ENCODE measurements around the gene CTNNA3.
A peak's percentile ranks its signal among the peaks of the same experiment; 100 is the strongest.

CTNNA3 gene

GRCh38 chr10:66786709-66787108 is 909.3 kb downstream of the CTNNA3 start:
- no peak for DNase-seq

GRCh38 chr10:66784770-66785169 is 911.2 kb downstream of the CTNNA3 start:
- DNase-seq: no peak

GRCh38 chr10:66783316-66783715 is 912.7 kb downstream of the CTNNA3 start:
- no peak for DNase-seq

DNA sequence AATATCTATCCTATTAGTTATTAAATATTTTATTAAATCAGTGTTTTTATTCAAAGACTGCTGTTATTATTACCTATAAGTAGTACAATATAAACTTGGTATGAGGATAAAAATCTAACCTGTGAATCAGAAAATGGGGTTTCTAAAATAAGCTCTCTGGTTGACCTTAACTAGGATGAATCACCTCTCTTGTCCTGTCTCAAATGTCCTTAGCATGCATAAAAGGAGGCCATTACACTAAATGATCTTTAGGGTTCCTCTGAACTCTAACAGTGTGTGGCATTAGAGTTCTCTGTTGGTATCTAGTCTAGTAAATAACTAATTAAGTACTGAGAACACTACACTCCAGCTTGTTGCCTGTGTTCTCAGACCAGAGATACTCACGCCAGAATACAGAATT is 913.2 kb downstream of the CTNNA3 start:
- no peak for DNase-seq

DNA sequence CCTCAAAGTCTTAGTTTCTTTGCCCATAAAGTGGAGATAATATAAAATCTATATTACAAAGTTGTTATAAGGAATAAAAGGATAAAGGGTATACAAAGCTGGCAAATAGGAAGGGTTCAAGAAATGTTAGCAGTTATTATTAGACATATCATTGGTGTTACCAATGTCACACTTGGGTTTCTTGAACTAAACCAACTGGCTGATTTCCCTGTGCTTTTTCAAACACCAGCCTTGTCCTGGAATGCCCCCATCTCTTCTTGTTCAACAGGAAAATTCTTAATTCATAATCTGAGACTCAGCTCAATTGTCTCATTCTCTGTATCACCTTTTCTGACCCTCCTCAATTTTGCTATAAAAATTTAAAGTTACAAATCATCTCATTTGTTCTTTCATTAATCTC is 913.9 kb downstream of the CTNNA3 start:
- DNase-seq: no peak

DNA sequence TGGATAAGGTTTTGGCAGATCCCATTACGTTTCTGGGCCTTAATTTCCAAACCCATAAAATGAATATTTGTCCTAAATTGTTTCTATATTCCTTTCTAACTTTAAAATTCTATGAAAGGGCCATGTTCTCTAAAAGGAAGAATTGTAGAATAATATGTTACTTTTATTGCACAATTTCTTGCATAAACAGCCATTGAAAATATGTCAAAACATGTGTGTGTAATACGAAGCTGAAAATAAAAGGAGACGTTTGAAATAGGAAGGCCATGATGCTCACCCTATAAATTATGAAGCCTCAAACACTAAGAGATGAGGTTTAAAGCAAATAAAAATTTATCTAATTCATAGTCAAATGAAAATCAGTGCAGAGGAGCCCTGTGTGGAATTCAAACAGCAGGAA is 915.2 kb downstream of the CTNNA3 start:
- DNase-seq: no peak

DNA sequence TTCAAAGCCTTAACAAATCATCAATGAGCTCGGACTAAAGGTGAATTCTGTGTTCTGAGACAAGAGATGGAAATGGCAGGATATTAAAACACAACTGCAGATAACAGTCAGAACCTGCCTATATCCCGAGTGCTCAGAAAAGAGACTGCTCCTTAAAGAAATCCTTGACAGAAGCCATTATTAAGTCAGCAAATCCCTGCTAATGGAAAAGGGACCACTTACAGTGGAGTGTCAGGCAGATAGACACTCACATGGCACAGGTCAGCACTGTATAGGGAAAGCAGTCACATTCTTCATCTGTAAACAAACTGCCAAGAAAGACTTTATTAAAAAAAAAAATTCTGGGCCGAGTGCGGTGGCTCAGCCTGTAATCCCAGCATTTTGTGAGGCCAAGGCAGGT is 917.6 kb downstream of the CTNNA3 start:
- no peak for DNase-seq

GRCh38 chr10:66777665-66778064 is 918.3 kb downstream of the CTNNA3 start:
- no peak for DNase-seq

GRCh38 chr10:66773472-66773817 is 922.5 kb downstream of the CTNNA3 start:
- DNase-seq: no peak

DNA sequence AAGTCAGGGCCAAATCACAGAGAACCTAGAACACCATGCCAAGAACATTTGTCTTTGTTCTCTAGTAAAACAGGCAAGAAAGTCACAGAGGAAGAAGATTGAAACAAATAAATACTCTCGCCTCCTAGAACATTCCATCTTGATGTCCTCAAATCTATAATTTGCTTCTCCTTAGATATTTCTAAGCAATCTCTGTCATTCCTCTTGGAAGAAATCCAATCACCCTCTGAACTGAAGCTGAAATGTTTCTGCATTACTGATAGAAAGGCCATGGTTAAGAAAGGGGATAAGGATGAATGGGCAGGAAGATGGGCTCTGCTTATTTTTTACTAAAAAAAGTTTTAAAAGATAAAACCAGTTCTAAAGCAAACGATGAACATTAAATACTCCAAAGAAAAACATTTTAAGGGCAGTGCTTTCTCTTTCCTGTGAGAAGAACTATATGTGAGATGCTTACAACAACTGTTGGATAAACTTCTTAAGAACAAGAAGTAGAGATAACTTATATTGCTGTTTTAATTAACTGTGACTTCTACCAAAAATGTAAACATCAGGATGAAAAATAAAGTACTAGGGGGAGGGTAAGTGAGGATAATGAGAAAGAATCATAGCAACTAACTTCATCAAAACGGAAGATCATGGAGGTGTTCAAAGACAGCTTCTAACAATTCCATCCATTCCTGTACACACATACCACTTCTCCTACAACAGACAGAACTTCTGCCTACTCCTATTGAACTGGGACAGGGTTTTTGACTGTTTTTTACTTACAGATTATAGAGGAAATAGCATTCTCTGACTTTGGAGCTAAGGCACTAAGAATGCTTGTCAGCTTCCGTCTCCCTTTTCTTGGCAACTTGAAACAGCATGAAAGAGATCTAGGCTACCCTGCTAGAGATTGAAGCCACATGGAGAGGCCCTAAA is 923.2 kb downstream of the CTNNA3 start:
- DNase-seq: no peak

DNA sequence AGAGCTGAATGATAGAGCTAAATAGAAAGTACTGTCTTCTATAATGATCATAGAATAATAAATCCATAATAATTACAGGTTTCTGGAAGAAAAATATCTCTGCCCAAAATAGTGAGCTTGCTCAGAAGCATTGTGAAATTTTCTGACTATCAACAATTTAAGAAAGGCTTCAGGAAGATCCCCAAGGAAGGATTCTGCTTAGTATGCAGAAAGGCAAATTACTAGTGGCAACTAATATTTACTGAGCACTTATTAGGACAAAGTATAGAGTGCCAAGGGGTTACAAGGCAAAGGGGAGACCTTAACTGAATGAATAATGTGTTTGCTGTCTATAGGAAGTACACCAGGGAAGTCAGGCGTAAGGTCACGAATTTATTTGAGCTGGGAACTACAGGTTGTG is 928.3 kb downstream of the CTNNA3 start:
- no peak for DNase-seq

DNA sequence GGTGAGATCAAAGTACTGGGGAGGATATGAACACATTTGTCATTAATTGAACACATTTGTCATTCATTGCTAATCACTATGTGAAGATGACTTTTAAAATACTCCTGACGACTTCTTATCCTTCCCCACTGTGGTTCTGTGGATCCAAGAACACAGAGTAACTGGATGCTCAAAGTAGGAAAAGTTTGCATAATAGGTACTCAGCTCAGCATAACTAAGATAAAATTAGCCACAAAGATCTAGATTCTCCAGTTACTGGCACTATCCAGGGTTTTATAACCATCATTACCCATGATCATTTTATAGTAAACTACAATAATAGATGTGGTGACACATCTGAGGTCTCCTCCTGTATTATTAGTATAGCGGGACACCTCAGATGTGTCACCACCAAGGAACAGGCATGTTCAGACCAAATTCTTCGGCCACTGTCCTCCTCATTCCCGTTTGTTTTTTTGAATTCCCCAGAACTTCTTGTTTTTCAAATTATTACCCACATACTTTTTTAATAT is 933.7 kb downstream of the CTNNA3 start:
- no peak for DNase-seq

- DNase-seq: no peak
Observed at GRCh38 chr10:66760941-66761340, 935.1 kb downstream of the CTNNA3 start.

GRCh38 chr10:66755474-66755873 is 940.5 kb downstream of the CTNNA3 start:
- no peak for DNase-seq

DNA sequence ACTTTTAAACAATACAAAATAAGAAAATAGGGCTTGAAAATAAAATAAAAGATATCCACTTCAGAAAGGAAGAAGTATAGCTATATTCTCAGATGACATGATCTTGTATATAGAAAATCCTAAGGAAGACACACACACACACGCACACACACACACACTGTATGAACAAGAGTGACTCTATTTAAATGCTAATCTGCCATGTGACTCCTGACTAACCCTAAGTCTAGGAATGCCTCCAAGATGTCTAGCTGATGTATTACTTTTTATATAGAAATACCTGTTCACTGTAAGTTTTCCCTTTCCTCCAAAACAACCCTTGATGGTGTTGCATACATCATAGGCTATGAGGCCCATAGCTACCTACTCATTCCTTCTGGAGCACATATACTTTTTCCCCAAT is 943.3 kb downstream of the CTNNA3 start:
- no peak for DNase-seq

GRCh38 chr10:66748217-66748616 is 947.8 kb downstream of the CTNNA3 start:
- DNase-seq: no peak

- DNase-seq: no peak
Observed at GRCh38 chr10:66747451-66747850, 948.5 kb downstream of the CTNNA3 start.

- DNase-seq: no peak
Observed at GRCh38 chr10:66746711-66747110, 949.3 kb downstream of the CTNNA3 start.

DNA sequence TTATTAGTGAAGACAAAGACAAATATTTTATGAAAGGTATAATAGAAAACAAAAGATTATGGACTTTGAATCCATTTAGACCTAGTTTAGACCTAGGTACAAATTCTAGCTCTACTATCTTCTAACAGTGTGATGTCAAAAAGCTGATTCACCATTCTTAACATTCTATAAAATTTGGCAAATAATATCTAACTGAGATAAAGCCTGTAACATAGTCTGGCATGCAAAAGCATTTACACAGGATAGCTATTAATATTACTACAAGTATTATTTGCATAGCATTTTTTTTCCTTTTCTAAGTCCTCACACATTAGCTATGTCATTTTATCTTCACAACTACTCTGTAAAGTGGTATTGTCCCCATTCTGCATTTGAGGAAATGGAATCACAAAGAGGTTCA is 949.7 kb downstream of the CTNNA3 start:
- no peak for DNase-seq

DNA sequence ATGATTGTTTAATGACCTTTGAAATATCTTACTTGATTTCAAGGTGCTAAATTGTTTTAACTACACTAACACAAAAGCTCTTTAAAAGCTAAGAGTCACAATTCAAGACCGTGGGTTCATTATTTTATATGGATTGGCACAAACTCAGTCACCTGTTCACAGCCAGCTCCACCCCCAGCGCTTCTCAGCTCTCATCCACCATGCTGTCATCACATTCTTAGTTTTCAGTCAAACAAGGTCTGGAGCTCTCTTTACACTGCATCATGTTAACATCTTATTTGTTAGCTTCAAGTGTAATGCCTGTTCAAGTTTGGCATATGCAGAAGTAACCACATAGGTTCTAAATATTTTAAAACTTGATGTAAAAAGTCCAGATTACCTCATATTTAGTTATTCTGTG is 951.1 kb downstream of the CTNNA3 start:
- no peak for DNase-seq

DNA sequence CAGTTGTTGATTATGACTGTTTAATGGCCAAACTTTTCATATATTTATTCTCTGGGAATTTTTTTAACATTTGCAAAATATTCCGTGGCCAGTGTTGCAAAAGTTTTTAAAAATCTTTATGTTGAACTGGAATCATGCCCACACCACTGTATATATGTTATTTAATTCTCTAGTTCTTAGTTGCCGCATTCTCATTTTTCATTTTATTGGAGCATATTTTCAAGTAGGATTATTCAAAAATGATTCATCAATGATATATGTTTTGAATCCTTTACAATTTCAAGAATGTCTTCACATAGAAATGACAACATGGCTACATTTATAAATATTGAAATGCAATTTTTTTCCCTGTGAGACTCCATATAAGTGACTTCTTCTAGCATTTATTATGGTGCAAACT is 958.8 kb downstream of the CTNNA3 start:
- DNase-seq: no peak

GRCh38 chr10:66723608-66724400 is 972.2 kb downstream of the CTNNA3 start:
- DNase-seq: peak; percentile 20

- DNase-seq: no peak
Observed at GRCh38 chr10:66719483-66719882, 976.5 kb downstream of the CTNNA3 start.
